K562 (cell line): ENCODE data around the gene FASTKD1. TPM values are rescaled to one million over a fixed set of nuclear protein-coding genes. Genes with fewer than 3 reads are reported as not detected.
A peak's percentile ranks its signal among the peaks of the same experiment; 100 is the strongest.

ENCODE experiments used
- ATAC-seq: fragments of 200-7000 bp; cut with Tn5 transposase; 3 replicates; pipeline ENCODE4 v1.9.1; 2020; ENCODE audit warnings: moderate library complexity
- BruUV-seq: library from RNA; stranded (reverse); fragments of 400-500 nt; replicated peaks from 2 replicates; lab custom pipeline; 2021; lab: Mats Ljungman, UMichigan
- CTCF ChIA-PET: fragments of 300-600 bp; formaldehyde crosslinking; extraction: SDS; loops from one replicate; lab custom pipeline; 2021; ENCODE audit warnings: low intra/inter-chr PET ratio; lab: Yijun Ruan, JAX
- POLR2A ChIA-PET: fragments of 300-600, 350-650 bp; sonication (Branson Sonifier 250); formaldehyde crosslinking; extraction: SDS; loops from one replicate; lab custom pipeline; 2021; ENCODE audit warnings: antibody characterized with exemption, inconsistent platforms; lab: Yijun Ruan, JAX
- DNase-seq, 4 experiments: peaks; one replicate each; pipeline versions ENCODE4 v3.0.0 to v3.0.0-alpha.2; 2011 to 2018; ENCODE audit warnings: low spot score in 3 of 4, mixed read lengths in 3 of 4; ENCODE audit errors: extremely low read depth in 1 of 4
- FAIRE-seq: peaks from 2 replicates; lab custom pipeline; 2011; peaks lifted over from hg19 to GRCh38; lab: Jason Lieb, UNC
- H2AFZ ChIP-seq: 2 replicates; pipeline ENCODE4 v1.6.0; 2011; ENCODE audit warnings: low read depth, low read length, control low read depth, inconsistent platforms
- H3K27ac ChIP-seq: fragments of 200-600 bp; 3 replicates; pipeline ENCODE4 v1.8.0; 2011; ENCODE audit warnings: low read depth, mild to moderate bottlenecking, control low read depth, inconsistent platforms, low read length, moderate library complexity, mixed read lengths; ENCODE audit errors: extremely low read depth
- H3K27me3 ChIP-seq, 2 experiments: fragments of 300-600 bp in 1 of 2; 2 replicates in 1 of 2; 3 replicates in 1 of 2; pipeline versions ENCODE4 v1.6.0 to v1.8.0; 2011; ENCODE audit warnings: inconsistent platforms in 2 of 2, low read length in 2 of 2, mild to moderate bottlenecking in 1 of 2, mixed read lengths in 1 of 2, moderate library complexity in 1 of 2; ENCODE audit not compliant: control insufficient read depth in 2 of 2, insufficient read depth in 2 of 2
- H3K36me3 ChIP-seq: fragments of 300-600 bp; 3 replicates; pipeline ENCODE4 v1.8.0; 2011; ENCODE audit warnings: mild to moderate bottlenecking, low read length, inconsistent platforms; ENCODE audit not compliant: control insufficient read depth, insufficient read depth
- H3K4me1 ChIP-seq, 2 experiments: fragments of 200-600 bp in 1 of 2; replicated peaks in 1 of 2; 2 replicates in 1 of 2; 3 replicates in 1 of 2; pipeline versions ENCODE4 v1.5.1 to v1.8.0; 2011; ENCODE audit warnings: inconsistent platforms in 2 of 2, low read length in 2 of 2, mild to moderate bottlenecking in 1 of 2, mixed read lengths in 1 of 2, moderate library complexity in 1 of 2; ENCODE audit not compliant: control insufficient read depth in 2 of 2, insufficient read depth in 2 of 2
- H3K4me2 ChIP-seq: 2 replicates; pipeline ENCODE4 v1.6.1; 2011; ENCODE audit warnings: low read length, control low read depth, inconsistent platforms, mixed read lengths; ENCODE audit not compliant: insufficient read depth
- H3K4me3 ChIP-seq: fragments of 200-600 bp; sonication (generic), shearing (Covaris generic); 2 replicates; pipeline ENCODE4 v1.5.1; 2016; ENCODE audit warnings: control low read depth, inconsistent platforms
- H3K79me2 ChIP-seq: fragments of 200-600 bp; 3 replicates; pipeline ENCODE4 v1.8.0; 2011; ENCODE audit warnings: low read length, inconsistent platforms; ENCODE audit not compliant: control insufficient read depth, insufficient read depth
- H3K9ac ChIP-seq, 2 experiments: 2 replicates each; pipeline versions ENCODE4 v1.6.0 to v1.6.1; 2011; ENCODE audit warnings: low read depth in 2 of 2, low read length in 2 of 2, control low read depth in 1 of 2, inconsistent platforms in 1 of 2, mild to moderate bottlenecking in 1 of 2, mixed read lengths in 1 of 2; ENCODE audit not compliant: insufficient read depth in 1 of 2
- H3K9me1 ChIP-seq: one replicate; pipeline ENCODE4 v1.6.0; 2011; ENCODE audit warnings: inconsistent platforms, mild to moderate bottlenecking, low read length, moderate library complexity; ENCODE audit not compliant: control insufficient read depth, insufficient read depth
- H3K9me3 ChIP-seq: replicated peaks from 2 replicates; pipeline ENCODE4 v1.5.1; 2011; ENCODE audit warnings: low read depth, low read length, inconsistent platforms; ENCODE audit not compliant: control insufficient read depth, insufficient read depth
- H4K20me1 ChIP-seq: replicated peaks from 2 replicates; pipeline ENCODE4 v1.6.1; 2011; ENCODE audit warnings: low read length, inconsistent platforms, mixed read lengths; ENCODE audit not compliant: control insufficient read depth, insufficient read depth
- CSDE1 ChIP-seq, 2 experiments: fragments of 450-650 bp; IDR thresholded peaks; 2 replicates each; pipeline ENCODE4 v1.6.1; 2016; ENCODE audit warnings: mild to moderate bottlenecking in 1 of 2
- HMGN3 ChIP-seq: IDR thresholded peaks from 2 replicates; pipeline ENCODE4 v1.6.1; 2011; ENCODE audit warnings: borderline replicate concordance, low read depth, mild to moderate bottlenecking, mixed read lengths, low read length; ENCODE audit not compliant: insufficient read length; ENCODE audit errors: extremely low read depth
- MNT ChIP-seq, 2 experiments: fragments of 450-650 bp; conservative IDR thresholded peaks; 2 replicates each; pipeline ENCODE4 v1.6.1; 2017; ENCODE audit warnings: mild to moderate bottlenecking in 2 of 2, moderate library complexity in 2 of 2
- PML ChIP-seq: IDR thresholded peaks from 2 replicates; pipeline ENCODE4 v1.6.1; 2012; ENCODE audit warnings: low read length, inconsistent platforms
- ZBTB40 ChIP-seq, 2 experiments: fragments of 450-650 bp in 1 of 2; sonication (generic) in 1 of 2; formaldehyde crosslinking in 1 of 2; IDR thresholded peaks; 2 replicates each; pipeline versions ENCODE4 v1.7.1 to v1.9.0; 2016 to 2022; ENCODE audit warnings: inconsistent platforms in 1 of 2, mild to moderate bottlenecking in 1 of 2, missing genetic modification reagents in 1 of 2
- ZNF740 ChIP-seq, 3 experiments: fragments of 200-800 bp in 1 of 3; sonication (Bioruptor generic) in 1 of 3; sonication (generic) in 1 of 3; formaldehyde crosslinking in 1 of 3; IDR thresholded peaks; 2 replicates each; pipeline versions ENCODE4 v1.6.1 to v1.8.0; 2016 to 2022; ENCODE audit warnings: mild to moderate bottlenecking in 2 of 3, missing compliant biosample characterization in 2 of 3, missing genetic modification characterization in 2 of 3, missing genetic modification reagents in 1 of 3
- WGBS: fragments of 100-300 bp; shearing (Covaris generic); methylation state at CpG from one replicate; pipeline ENCODE4 v1.1.6; 2016; ENCODE audit warnings: low coverage, mixed read lengths; ENCODE audit not compliant: insufficient coverage; ENCODE audit errors: missing lambda C conversion rate; 5-methylcytosine and 5-hydroxymethylcytosine counted together
- in situ Hi-C: fragments of 300-500 bp; cut with MboI; formaldehyde crosslinking; loops from 4 replicates; pipeline ENCODE4 v1.15.0; 2018; ENCODE audit warnings: inconsistent platforms, mixed read lengths
- intact Hi-C: fragments of 100-400 bp; cut with micrococcal nuclease; formaldehyde crosslinking; loops from 2 replicates; pipeline ENCODE4 v1.14.2; 2022
- polyA plus RNA-seq, 8 experiments: library from polyadenylated mRNA; depleted of rRNA in 4 of 8; stranded (reverse) in 5 of 8; unstranded in 3 of 8; fragments of >200 nt; fragmentation: Nextera tagmentation in 2 of 8; fragmentation: Illumina TruSeq in 1 of 8; extraction: Ambion mirVana in 2 of 8; extraction: Trizol in 1 of 8; gene quantifications; 2 replicates each; pipeline versions ENCODE4 v1.2.1 to v1.2.3, GENCODE V29; 2011 to 2014; ENCODE audit warnings: inconsistent platforms in 1 of 8, missing spikeins in 1 of 8
- total RNA-seq, 7 experiments: library from RNA; depleted of rRNA in 6 of 7; stranded (reverse); fragments of >200 nt in 6 of 7; fragmentation: Illumina TruSeq in 2 of 7; extraction: Trizol in 2 of 7; gene quantifications; 2 replicates each; pipeline versions ENCODE4 v1.2.1 to v1.2.3, GENCODE V29; 2011 to 2021; ENCODE audit warnings: low replicate concordance in 1 of 7

Gene FASTKD1
- total and polyA plus RNA-seq, 9 of the 15 experiments (the other 6 are each of a cell fraction or from before 2014, with no cell fraction given), result 63.5 to 134 (median 119) TPM

GRCh38 chr2:169585673-169586072 is 12.0 kb upstream of the FASTKD1 start:
- no TSS peak for BruUV-seq
- H3K27ac ChIP-seq, result peak overlapping the region; percentile 99
- peak overlapping the region; percentile 88 to 99 for H3K9ac ChIP-seq
- no peak for ATAC-seq
- H3K9me1 ChIP-seq, result no peaks in the 10 kb centered on the region
- under 1% methylated on average over 7 of the region's 7 CpGs for WGBS
- no peaks in the 10 kb centered on the region for H3K27me3 ChIP-seq
- intact Hi-C loops, result no loop called here
- 0 out of 2 replicates have a peak, but pooled peaks cover 5% of the 10 kb centered on the region for H4K20me1 ChIP-seq
- H3K4me2 ChIP-seq, result peak overlapping the region; percentile 86
- peaks cover 22% of the 10 kb centered on the region; the same call in 2 of the 3 replicates for H3K36me3 ChIP-seq
- peaks cover 11% of the 10 kb centered on the region for H3K9me3 ChIP-seq
- FAIRE-seq, result no peak
- POLR2A ChIA-PET, result interaction anchor here (0.8 to 2.4 kb wide), 5 partner anchors 12 to 40 kb away, joined by 3 to 16 read pairs (median 5); partner anchors contain the start of gene FASTKD1
- CTCF ChIA-PET, result no interaction called here
- peaks cover 67% of the 10 kb centered on the region for H3K79me2 ChIP-seq
- 0 out of 2 replicates have a peak, but pooled peaks have one; percentile 6 for TF ChIP-seq PML
- TF ChIP-seq CSDE1 (IDR thresholded peaks at IDR 0.05), result 0 out of 4 replicates have a peak, but pooled peaks of 1 of the 2 experiments have one; percentile 16
- TF ChIP-seq HMGN3, result no peak
- TF ChIP-seq ZNF740 (CRISPR knock-in tag; IDR thresholded peaks at IDR 0.05), result peak; percentile 58; the same call in 1 of the 2 replicates
- TF ChIP-seq ZNF740 (tag; IDR thresholded peaks at IDR 0.05), result no peak
- peak in 1 of 2 experiments; percentile 12; a peak in 2 of 4 replicates for TF ChIP-seq MNT (conservative IDR thresholded peaks at IDR 0.05)
- TF ChIP-seq ZBTB40 (IDR thresholded peaks at IDR 0.05), result 0 out of 2 replicates have a peak, but pooled peaks have one; percentile 13
- no peak for TF ChIP-seq ZBTB40 (CRISPR knock-in tag; IDR thresholded peaks at IDR 0.05)
- TF ChIP-seq, all 486 proteins: peak for 5
- Histone ChIP-seq H2AFZ (no peak overlapping the region), H3K4me3 (peak overlapping the region; percentile 64), H3K4me1 (peaks cover 4 to 7% of the 10 kb centered on the region in 2 experiments; a peak in 3 of 5 replicates)
- in situ Hi-C loops, result loop anchor here (5.0 kb wide), 1 partner anchor 107 kb away; the partner anchor contains the start of genes CFAP210 and PHOSPHO2
- DNase-seq, result peak in 1 of 4 experiments; percentile 24
